Measurements from ENCODE around the gene CAPN11. TPM values are rescaled to one million over a fixed set of nuclear protein-coding genes. Genes with fewer than 3 reads are reported as not detected.

CAPN11 gene
- total and polyA plus RNA-seq, 9 donors = 0.17 to 0.38 (median 0.20) TPM; not detected in 4

DNA sequence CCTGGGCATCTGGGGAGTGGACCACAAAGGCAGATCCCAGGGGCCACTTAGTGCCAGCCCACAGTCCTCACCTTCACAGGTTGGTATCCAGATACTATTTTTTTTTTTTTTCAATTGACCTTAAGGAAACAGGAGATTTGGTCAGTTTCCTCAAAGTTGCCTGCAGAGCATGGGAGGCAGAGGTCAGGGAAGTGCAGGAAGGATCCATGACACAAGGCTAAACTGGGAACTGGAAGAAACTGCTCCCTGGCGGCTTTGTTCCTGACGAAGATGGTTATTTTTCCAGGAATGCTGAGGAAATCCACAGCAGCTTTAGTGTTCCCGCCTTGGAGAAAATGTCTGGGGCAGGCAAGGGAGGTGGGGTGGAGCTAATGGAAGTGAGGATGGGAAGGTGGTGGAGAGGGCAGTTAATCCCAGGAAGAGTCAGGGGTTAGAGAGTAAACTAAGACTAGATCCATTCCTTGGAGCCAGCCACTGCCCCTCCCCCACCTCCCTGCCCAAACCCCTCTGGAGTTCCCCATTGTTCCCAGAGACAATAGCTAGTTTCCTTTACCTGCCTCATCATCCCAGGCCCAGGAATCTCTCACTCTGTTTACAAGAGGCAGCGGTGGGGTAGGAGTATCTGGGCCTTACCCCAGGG is 43.8 kb downstream of the CAPN11 start:
- intact Hi-C loops (cut with DNase I) = no loop called here
- 82 to 92% (median 88%) methylated on average over 4 of the region's 4 CpGs for WGBS, 3 donors

DNA sequence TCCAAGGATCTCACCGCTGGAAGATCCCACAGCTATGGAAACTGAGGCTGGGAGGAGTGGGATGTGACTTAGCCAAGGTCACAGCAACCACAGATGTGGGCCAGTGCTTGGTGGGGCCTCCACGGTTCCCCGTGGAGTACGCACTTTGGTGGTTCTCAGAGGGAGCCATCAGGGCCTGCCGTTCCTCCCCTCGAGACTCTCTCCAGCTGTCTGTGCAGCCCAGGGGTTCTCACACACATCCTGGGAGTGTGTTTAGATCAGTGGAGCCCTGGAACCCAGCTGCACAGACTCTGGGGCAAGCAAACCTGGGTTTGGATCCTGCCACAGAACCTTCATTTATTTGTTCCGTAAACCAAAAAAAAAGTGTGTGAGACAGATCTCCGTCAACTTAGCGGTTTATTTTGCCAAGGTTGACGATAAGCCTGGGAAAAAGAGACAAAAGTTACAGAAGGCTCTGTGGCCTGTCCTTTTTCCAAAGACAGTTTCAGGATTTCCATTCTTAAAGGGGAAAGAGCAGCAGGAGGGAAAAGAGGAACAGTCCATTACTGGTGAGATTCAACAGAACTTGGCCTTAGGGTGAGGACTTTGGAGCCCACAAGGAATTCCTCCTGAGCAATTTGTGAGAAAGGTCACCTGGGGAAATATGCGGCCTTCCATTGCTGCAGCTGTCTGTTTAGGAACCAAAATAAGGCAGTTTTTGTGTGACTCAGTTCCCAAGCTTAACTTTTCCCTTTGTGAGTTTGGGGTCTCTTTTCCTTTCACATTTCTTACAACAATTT is 44.5 kb downstream of the CAPN11 start:
- Histone ChIP-seq H3K4me1 (ENCODE audit: insufficient read depth) (peaks cover 2% of the 10 kb centered on the region), H3K9me3 (no peaks in the 10 kb centered on the region), H3K27me3 (no peaks in the 10 kb centered on the region), H3K4me3 (no peak overlapping the region), H3K36me3 (no peaks in the 10 kb centered on the region), H3K27ac (no peak overlapping the region)
- intact Hi-C loops (cut with DNase I) = no loop called here
- WGBS, 3 donors = 52 to 76% (median 54%) methylated on average over 11 of the region's 11 CpGs
- no peak for TF ChIP-seq POLR2A (IDR thresholded peaks at IDR 0.05)
- TF ChIP-seq EP300 (IDR thresholded peaks at IDR 0.05) = no peak
- TF ChIP-seq, protein P1, sequence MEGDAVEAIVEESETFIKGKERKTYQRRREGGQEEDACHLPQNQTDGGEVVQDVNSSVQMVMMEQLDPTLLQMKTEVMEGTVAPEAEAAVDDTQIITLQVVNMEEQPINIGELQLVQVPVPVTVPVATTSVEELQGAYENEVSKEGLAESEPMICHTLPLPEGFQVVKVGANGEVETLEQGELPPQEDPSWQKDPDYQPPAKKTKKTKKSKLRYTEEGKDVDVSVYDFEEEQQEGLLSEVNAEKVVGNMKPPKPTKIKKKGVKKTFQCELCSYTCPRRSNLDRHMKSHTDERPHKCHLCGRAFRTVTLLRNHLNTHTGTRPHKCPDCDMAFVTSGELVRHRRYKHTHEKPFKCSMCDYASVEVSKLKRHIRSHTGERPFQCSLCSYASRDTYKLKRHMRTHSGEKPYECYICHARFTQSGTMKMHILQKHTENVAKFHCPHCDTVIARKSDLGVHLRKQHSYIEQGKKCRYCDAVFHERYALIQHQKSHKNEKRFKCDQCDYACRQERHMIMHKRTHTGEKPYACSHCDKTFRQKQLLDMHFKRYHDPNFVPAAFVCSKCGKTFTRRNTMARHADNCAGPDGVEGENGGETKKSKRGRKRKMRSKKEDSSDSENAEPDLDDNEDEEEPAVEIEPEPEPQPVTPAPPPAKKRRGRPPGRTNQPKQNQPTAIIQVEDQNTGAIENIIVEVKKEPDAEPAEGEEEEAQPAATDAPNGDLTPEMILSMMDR (IDR thresholded peaks at IDR 0.05) = no peak
- no peak for DNase-seq

More for the DNA sequence above, 43.8 kb downstream of the CAPN11 start:
- no peak for DNase-seq
- no peak overlapping the region for H3K4me3 ChIP-seq
- H3K9me3 ChIP-seq = no peaks in the 10 kb centered on the region
- H3K4me1 ChIP-seq (ENCODE audit: insufficient read depth) = peaks cover 2% of the 10 kb centered on the region
- H3K27ac ChIP-seq = no peak overlapping the region
- H3K36me3 ChIP-seq = no peaks in the 10 kb centered on the region
- H3K27me3 ChIP-seq = no peaks in the 10 kb centered on the region
- TF ChIP-seq, protein P1 (IDR thresholded peaks at IDR 0.05) = no peak
- TF ChIP-seq EP300 (IDR thresholded peaks at IDR 0.05) (no peak), POLR2A (IDR thresholded peaks at IDR 0.05) (no peak)

DNA sequence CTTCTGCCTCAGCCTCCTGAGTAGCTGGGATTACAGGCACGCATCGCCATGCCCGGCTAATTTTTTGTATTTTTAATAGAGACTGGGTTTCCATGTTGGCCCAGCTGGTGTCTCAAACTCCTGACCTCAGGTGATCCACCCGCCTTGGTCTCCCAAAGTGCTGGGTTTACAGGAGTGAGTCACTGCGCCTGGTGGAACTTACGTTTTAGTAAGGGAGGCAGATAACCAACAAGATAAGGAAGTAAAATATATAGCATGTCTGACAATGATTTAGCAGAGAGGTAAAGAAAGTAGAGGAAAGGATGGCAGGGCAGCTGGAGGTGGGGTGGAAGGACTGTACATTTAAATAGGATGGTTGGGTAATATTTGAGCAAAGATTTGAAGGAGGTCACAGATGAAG is 45.3 kb downstream of the CAPN11 start:
- no peak for DNase-seq
- intact Hi-C loops (cut with DNase I) = no loop called here
- H3K36me3 ChIP-seq = no peaks in the 10 kb centered on the region
- no peak overlapping the region for H3K4me3 ChIP-seq
- TF ChIP-seq, protein P1 (IDR thresholded peaks at IDR 0.05) = no peak
- TF ChIP-seq POLR2A (IDR thresholded peaks at IDR 0.05) (no peak), EP300 (IDR thresholded peaks at IDR 0.05) (no peak)
- H3K27me3 ChIP-seq = no peaks in the 10 kb centered on the region
- no peak overlapping the region for H3K27ac ChIP-seq
- no peaks in the 10 kb centered on the region for H3K9me3 ChIP-seq
- peaks cover 2% of the 10 kb centered on the region for H3K4me1 ChIP-seq (ENCODE audit: insufficient read depth)
- WGBS, 3 donors = 94 to 96% (median 95%) methylated on average over 6 of the region's 6 CpGs

DNA sequence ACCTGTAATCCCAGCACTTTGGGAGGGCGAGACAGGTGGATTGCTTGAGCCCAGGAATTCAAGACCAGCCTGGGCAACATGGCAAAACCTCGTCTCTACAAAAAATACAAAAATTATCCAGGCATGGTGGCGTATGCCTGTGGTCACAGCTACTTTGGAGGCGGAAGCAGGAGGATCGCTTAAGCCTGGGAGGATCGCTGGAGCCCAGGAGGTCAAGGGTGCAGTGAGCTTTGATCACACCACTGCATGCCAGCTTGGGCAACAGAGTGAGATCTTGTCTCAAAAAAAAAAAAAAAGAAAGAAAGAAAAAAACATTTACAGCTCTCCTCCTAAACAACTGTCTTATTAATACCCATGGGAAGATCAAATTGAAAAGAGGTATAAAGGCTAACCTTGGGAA is 49.3 kb downstream of the CAPN11 start:
- Histone ChIP-seq H3K36me3 (no peaks in the 10 kb centered on the region), H3K27ac (no peak overlapping the region), H3K9me3 (no peaks in the 10 kb centered on the region), H3K27me3 (no peaks in the 10 kb centered on the region), H3K4me3 (no peak overlapping the region), H3K4me1 (ENCODE audit: insufficient read depth) (peaks cover under 1% of the 10 kb centered on the region)
- 86 to 93% (median 90%) methylated on average over 6 of the region's 6 CpGs for WGBS, 3 donors
- TF ChIP-seq, protein P1 (IDR thresholded peaks at IDR 0.05) = no peak
- TF ChIP-seq EP300 (IDR thresholded peaks at IDR 0.05) (no peak), POLR2A (IDR thresholded peaks at IDR 0.05) (no peak)
- intact Hi-C loops (cut with DNase I) = no loop called here
- DNase-seq = no peak
